Stimulated activated CD4-positive, alpha-beta T cell treated with anti-CD3 and anti-CD28 coated beads, Interleukin-15, amount 100 ng/mL, for 48 hours (primary cell): ENCODE measurements around the gene CELA2A.
"Not testable (repeated sequence)": the region's sequence is repeated elsewhere in the genome, so short reads cannot be mapped to it uniquely, and the experiment has no call there.

ENCODE experiments used
- DNase-seq, 2 donors: peaks; one replicate each; pipeline ENCODE4 v3.0.0-alpha.2; 2020; ENCODE audit warnings: low read depth in 2 of 2

CELA2A gene

GRCh38 chr1:15468145-15468544 lies 11.6 kb downstream of the CELA2A start:
- DNase-seq: no peak

- DNase-seq: no peak
These were observed 12.8 kb downstream of the CELA2A start for GRCh38 chr1:15469361-15469760.

- DNase-seq: not testable (repeated sequence)
These were observed 13.4 kb downstream of the CELA2A start for GRCh38 chr1:15469821-15470448.

GRCh38 chr1:15471067-15471466 lies 14.5 kb downstream of the CELA2A start:
- DNase-seq: not testable (repeated sequence)

- DNase-seq: not testable (repeated sequence)
These were observed 15.2 kb downstream of the CELA2A start for GRCh38 chr1:15471723-15472122.

- no peak for DNase-seq
These were observed 16.1 kb downstream of the CELA2A start for GRCh38 chr1:15472587-15472986.

GRCh38 chr1:15475752-15476314 lies 19.3 kb downstream of the CELA2A start, which contains the start of gene CELA2B:
Gene CELA2B (plus strand): TSS chr1:15476104. CDS start chr1:15476126, 22 bp downstream.
- no peak for DNase-seq

- no peak for DNase-seq
These were observed 20.4 kb downstream of the CELA2A start for GRCh38 chr1:15476927-15477326.

- DNase-seq: no peak
These were observed 21.2 kb downstream of the CELA2A start for GRCh38 chr1:15477646-15478212.

GRCh38 chr1:15479654-15480347 lies 23.3 kb downstream of the CELA2A start:
- no peak for DNase-seq

- not testable (repeated sequence) for DNase-seq
These were observed 25.9 kb downstream of the CELA2A start for GRCh38 chr1:15482455-15482854.

GRCh38 chr1:15482983-15483543 lies 26.5 kb downstream of the CELA2A start:
- not testable (repeated sequence) for DNase-seq

GRCh38 chr1:15483971-15484370 lies 27.4 kb downstream of the CELA2A start:
- no peak for DNase-seq

GRCh38 chr1:15484443-15484842 lies 27.9 kb downstream of the CELA2A start:
- DNase-seq: not testable (repeated sequence)

- no peak for DNase-seq
These were observed 29.1 kb downstream of the CELA2A start for GRCh38 chr1:15485636-15486035.

- not testable (repeated sequence) for DNase-seq
These were observed 30.5 kb downstream of the CELA2A start for GRCh38 chr1:15486844-15487610.

- no peak for DNase-seq
These were observed 31.8 kb downstream of the CELA2A start for GRCh38 chr1:15488371-15488770.

- DNase-seq: no peak
These were observed 32.7 kb downstream of the CELA2A start for GRCh38 chr1:15489052-15489736.

- DNase-seq: not testable (repeated sequence)
These were observed 34.5 kb downstream of the CELA2A start for GRCh38 chr1:15491010-15491409.

GRCh38 chr1:15492596-15492995 lies 36.1 kb downstream of the CELA2A start:
- DNase-seq: no peak

- no peak for DNase-seq
These were observed 37.4 kb downstream of the CELA2A start for GRCh38 chr1:15493869-15494390.
